Astrocyte (in vitro differentiated cells and primary cell): ENCODE results near the gene SPC25.

Experiments
- EZH2 ChIP-seq: IDR thresholded peaks from 2 replicates; pipeline ENCODE4 v1.6.1; 2012; ENCODE audit warnings: mild to moderate bottlenecking, low read length, inconsistent platforms; ENCODE audit not compliant: insufficient read depth
- TF ChIP-seq, protein P1 (sequence below): IDR thresholded peaks from 2 replicates; pipeline ENCODE4 v1.5.1; 2011; ENCODE audit warnings: low read depth, mild to moderate bottlenecking, inconsistent platforms, low read length, moderate library complexity; ENCODE audit not compliant: insufficient read depth

DNA sequence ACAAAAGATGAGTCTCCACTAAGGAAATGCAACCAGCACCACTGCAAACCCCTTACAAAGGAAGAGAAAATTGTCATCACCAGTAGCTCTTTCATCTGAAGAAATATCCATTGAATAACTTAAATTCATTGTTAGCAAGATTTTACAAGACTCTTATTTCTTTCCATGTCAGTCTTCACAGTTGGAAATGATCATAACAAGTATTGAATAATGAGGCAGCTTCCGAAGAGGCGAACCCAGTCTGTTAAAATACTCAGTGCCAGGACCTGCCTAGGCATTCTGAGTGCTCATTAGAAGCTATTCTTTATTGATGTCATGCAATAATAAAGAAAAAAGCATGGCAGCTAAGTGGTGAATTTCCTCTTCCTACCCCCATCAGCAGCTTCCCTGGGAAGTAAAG lies 54.3 kb downstream of the SPC25 start:
- TF ChIP-seq, protein P1, sequence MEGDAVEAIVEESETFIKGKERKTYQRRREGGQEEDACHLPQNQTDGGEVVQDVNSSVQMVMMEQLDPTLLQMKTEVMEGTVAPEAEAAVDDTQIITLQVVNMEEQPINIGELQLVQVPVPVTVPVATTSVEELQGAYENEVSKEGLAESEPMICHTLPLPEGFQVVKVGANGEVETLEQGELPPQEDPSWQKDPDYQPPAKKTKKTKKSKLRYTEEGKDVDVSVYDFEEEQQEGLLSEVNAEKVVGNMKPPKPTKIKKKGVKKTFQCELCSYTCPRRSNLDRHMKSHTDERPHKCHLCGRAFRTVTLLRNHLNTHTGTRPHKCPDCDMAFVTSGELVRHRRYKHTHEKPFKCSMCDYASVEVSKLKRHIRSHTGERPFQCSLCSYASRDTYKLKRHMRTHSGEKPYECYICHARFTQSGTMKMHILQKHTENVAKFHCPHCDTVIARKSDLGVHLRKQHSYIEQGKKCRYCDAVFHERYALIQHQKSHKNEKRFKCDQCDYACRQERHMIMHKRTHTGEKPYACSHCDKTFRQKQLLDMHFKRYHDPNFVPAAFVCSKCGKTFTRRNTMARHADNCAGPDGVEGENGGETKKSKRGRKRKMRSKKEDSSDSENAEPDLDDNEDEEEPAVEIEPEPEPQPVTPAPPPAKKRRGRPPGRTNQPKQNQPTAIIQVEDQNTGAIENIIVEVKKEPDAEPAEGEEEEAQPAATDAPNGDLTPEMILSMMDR = no peak
- no peak for TF ChIP-seq EZH2
